GM19043 (cell line): ENCODE data around the gene KIFAP3.
"Not testable (repeated sequence)": the region's sequence is repeated elsewhere in the genome, so short reads cannot be mapped to it uniquely, and the experiment has no call there.

ENCODE experiments used
- ATAC-seq: cut with Tn5 transposase; IDR thresholded peaks from one replicate; pipeline ENCODE4 v1.9.1; 2021; ENCODE audit warnings: low read depth; ENCODE audit not compliant: unreplicated experiment

The KIFAP3 gene

GRCh38 chr1:170074250-170075157 is at the start of gene KIFAP3:
Gene KIFAP3, minus strand, starts transcription at chr1:170074695. Its CDS starts 228 bp downstream, at chr1:170074467.
- peak; percentile 97 for ATAC-seq

GRCh38 chr1:170122366-170122765 is 47.9 kb upstream of the KIFAP3 start:
- no peak for ATAC-seq

DNA sequence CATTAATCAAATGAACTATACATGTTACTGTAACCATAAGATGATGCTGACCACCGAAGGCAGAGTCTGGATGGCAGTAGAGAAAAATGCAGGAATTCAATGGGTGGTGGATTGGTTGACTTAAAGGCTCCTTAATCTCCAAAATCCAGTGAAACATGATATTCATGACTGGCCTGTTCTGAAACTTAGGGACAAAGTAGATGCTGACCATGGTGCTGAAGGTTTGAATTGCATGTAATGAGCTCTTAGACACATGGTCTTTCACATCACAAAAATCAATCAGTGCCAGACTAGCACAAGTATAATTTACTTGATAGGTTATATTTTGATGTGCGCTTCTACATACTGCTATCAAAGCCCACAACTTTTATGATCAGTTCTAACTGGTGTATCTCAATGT is 40.4 kb upstream of the KIFAP3 start:
- no peak for ATAC-seq

DNA sequence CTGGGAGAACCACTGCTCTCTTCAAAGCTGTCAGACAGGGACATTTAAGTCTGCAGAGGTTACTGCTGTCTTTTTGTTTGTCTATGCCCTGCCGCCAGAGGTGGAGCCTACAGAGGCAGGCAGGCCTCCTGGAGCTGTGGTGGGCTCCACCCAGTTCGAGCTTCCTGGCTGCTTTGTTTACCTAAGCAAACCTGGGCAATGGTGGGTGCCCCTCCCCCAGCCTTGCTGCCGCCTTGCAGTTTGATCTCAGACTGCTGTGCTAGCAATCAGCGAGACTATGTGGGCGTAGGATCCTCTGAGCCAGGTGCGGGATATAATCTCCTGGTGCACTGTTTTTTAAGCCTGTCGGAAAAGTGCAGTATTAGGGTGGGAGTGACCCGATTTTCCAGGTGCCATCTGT is 38.6 kb upstream of the KIFAP3 start:
- ATAC-seq, result not testable (repeated sequence)

DNA sequence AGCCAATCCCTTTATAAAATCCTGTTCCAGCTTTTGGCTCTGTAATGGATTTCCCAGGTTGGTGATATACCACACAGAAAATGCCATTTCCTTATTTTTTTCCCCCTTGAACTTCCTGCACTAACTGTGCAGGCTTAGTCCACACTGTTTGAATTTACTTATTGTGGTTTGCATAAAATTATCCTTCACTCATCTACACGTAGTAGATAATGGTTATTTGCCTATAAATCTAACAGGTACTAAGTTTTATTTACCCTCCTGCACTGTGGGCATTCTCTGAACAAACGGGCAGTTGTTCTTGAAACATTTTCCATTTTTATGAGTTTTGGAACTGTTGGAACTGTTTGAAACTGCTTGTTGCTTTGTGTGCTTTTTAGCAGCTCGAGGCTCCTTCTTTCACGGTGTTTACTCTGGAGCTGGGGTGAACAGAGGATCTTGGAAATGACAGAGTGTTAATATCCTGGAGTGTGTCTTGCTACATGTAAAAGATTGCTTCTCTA is 23.0 kb upstream of the KIFAP3 start:
- no peak for ATAC-seq

DNA sequence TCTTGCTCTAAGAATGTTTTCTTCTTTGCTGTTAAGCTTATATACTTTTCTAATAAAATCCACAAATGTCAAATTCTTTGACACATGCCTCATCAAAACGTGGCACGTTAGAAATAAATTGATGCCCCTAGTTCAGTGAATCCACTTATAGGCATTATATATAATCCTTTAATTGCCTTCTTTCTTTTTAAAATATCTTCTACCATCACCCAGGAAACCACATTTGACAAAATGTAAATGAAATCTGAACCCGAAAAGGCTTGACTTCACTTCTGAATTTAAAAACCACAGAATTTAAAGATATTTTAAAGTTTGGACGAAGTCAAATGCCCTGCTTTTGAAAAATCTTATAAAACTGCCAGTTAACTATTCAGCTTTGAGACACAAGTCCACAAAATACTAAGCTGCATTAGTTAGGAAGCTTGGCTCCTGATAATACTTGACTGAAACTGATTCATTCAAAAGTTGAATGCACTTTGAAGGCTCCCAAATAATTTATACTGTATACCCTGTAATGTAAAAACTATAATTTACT is 22.4 kb upstream of the KIFAP3 start:
- ATAC-seq, result no peak

DNA sequence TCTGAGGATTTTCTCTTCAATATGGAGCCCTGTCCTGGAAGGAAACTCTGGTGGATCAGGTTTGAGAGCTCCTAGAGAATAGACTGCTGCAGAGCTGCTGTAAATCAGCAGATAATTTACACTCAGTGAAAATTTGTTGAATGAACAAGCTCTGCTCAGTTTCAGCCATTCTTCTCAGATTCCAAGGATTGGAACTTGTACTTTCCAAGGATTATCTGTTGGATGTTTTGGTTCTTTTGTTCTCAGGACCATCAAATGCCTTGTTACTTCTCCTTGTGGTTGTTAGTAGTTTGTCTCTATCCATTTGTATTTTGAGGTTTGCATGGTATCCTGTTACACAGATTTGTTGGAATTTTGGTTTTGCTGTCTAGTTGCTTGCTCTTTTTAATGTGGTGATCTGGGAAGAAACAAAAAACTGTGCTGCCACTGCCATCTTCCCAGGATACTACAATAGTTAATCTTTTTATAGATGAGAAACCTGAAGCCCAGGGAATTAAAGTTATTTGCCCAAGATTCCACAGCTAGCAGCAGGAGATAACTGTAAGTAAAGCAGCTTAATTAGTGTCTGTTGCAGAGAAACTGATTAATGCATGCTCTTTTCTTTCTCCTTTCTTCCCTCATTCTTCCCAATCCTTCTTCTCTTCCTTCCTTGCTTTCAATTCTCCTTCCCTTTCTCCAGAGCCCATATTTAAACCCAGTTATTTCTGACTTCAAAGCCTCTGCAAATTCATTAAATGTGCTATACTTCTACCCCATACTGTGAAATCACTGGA is 21.7 kb upstream of the KIFAP3 start:
- ATAC-seq, result no peak

GRCh38 chr1:170094697-170095616 is 20.5 kb upstream of the KIFAP3 start:
- ATAC-seq, result not testable (repeated sequence)

- ATAC-seq, result no peak
Observed at GRCh38 chr1:170086399-170087032, 12.0 kb upstream of the KIFAP3 start.

GRCh38 chr1:170085091-170085490 is 10.6 kb upstream of the KIFAP3 start:
- ATAC-seq, result no peak

DNA sequence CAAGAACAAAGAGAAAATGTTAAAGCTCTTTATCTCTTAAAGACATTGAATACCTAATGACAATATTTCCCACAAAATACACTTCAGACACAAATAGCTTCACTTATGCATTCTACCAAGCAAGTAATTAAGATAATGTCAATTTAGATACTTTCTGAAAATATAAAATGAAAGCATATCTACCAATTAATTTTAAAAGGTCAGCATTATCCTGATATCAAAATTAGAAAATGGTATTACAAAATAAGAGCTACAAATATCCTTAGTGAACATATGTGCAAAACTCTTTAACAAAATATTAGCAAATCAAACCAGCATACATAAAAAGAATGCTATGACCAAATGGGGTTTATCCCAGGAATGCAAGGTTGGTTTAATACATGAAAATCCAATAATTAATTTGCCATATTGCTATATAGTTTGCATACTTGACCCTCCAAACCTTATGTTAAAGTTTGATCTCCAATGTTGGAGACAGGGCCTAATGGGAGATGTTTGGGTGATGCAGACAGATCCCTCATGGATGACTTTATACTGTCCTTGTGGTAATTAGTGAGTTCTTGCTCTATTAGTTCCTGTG is 4.2 kb upstream of the KIFAP3 start:
- no peak for ATAC-seq

DNA sequence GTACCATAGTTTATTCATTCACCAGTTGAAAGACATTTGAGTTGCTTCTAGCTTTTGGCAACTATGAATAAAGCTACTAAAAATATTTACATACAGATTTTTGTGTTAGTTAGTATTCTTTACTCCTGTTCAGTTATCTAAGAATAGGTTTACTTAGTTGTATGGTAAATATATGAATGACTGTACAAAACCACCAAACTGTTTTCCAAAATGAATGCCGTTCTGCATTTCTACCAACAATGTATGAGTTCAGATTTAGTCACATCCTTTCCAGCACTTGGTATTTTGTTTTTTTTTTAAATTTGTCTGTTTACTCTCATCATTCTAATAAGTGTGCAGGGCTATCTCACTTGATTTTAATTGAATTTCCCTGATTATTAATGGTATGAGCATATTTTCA is 3.4 kb upstream of the KIFAP3 start:
- ATAC-seq, result no peak

DNA sequence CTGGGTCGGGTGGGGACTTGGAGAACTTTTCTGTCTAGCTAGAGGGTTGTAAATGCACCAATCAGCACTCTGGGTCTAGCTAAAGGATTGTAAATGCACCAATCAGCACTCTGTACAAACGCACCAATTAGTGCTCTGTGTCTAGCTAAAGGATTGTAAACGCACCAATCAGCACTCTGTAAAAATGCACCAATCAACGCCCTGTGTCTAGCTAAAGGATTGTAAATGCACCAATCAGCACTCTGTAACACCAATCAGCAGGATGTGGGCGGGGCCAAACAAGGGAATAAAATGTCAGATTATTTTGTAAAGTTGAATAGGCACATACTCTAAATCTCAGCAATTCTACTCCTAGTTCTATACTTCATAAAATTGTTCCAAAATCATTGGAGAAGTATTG is 2.5 kb upstream of the KIFAP3 start:
- ATAC-seq, result not testable (repeated sequence)

DNA sequence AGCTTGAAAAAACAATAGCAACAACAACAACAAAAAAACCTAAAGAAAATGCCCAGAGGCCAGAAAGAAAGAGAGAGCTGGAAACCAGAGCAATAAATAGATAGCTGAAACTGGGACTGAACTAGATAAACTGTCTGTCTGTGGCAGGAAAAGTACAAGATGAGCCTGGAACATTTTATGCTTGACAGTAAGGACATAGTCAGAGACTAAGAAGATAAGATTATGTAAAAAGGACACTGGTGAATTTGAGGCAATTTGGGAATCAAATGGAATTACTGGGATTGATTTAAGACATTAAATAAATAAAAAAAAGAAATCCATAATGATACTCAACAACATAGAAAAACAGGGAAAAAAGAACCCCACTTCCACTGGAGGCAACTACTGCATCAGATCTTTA is 1.7 kb upstream of the KIFAP3 start:
- ATAC-seq, result no peak

DNA sequence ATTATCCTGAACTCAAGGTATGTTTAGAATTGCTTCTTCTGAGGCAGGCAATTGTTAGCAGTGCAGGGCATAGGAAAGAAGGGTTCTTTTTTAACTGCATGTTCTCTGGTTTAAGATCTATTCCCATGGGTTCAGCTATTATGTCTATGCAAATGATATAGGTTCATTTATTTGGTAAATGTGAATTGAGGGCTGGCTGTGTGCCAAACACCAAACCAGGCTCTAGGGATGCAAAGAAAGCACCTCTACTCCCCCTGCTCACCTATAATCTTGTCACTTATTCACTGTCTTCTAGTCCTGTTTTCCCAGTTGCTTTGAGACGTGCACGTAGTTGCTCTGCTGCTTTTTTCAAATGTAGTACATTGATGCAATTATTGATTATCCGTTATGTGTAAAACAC is 691 bp upstream of the KIFAP3 start:
- no peak for ATAC-seq

DNA sequence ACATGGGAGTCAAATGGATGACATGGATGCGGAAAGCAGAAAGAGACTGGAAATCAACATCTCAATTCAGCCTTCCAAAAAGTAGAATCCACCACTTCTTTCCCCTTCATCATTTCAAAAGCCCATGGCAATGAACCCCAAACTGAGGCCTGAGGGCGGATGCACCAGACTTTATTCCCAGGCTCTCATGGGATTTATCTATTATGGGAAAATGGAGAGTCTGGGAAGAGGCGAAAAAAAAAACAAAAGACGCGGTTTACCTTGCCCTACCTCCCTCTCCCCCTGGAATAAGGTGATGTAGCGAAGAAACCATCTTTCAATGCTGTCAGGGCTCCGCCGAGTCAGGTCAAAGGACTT is 624 bp downstream of the KIFAP3 start:
- no peak for ATAC-seq

DNA sequence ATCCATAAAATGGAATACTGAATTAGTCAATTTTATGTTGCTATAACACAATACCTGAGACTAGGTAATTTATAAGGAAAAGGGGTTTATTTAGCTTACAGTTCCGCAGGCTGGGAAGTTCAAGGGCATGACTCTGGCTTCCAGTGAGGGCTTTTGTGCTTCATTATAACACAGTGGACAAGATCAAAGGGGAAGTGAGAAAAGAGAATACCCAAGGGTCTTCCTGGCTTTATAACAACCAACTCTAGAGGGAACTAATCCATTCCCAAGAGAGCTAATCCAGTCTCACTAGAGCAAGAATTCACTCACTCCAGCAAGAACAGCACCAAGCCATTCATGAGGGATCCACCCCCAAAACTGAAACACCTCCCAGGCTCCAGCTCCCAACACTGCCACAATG is 3.1 kb downstream of the KIFAP3 start:
- ATAC-seq, result no peak

GRCh38 chr1:170068923-170069322 is 5.6 kb downstream of the KIFAP3 start:
- ATAC-seq, result no peak

- ATAC-seq, result no peak
Observed at GRCh38 chr1:170067253-170067819, 7.2 kb downstream of the KIFAP3 start.
